Superior temporal gyrus (tissue), 1 donor: Measurements from ENCODE around the gene NKX3-2.

Source experiments
- DNase-seq: peaks from one replicate; pipeline ENCODE4 v3.0.0-alpha.2; 2016; ENCODE audit errors: extremely low spot score

The NKX3-2 gene

DNA sequence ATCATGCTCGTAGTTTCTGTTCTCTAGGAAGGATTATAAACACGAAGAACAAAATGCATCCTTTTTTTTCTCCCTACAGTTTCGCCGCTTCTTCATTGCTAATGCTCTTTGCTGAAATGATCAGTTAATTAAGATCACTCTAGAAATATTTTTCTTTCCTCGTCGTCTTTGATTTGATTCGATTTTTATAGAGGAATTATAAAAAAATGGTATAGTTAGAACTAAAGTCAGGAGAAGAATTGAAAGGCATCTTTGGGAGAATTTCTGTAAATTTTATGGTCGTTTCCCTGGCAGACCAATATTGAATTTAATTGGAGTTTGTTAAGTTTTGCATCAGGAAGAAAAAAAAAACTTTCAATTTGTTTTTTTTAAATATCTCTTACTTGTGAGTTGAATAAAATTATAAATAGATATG lies 1.1 kb upstream of the NKX3-2 start:
- no peak for DNase-seq

DNA sequence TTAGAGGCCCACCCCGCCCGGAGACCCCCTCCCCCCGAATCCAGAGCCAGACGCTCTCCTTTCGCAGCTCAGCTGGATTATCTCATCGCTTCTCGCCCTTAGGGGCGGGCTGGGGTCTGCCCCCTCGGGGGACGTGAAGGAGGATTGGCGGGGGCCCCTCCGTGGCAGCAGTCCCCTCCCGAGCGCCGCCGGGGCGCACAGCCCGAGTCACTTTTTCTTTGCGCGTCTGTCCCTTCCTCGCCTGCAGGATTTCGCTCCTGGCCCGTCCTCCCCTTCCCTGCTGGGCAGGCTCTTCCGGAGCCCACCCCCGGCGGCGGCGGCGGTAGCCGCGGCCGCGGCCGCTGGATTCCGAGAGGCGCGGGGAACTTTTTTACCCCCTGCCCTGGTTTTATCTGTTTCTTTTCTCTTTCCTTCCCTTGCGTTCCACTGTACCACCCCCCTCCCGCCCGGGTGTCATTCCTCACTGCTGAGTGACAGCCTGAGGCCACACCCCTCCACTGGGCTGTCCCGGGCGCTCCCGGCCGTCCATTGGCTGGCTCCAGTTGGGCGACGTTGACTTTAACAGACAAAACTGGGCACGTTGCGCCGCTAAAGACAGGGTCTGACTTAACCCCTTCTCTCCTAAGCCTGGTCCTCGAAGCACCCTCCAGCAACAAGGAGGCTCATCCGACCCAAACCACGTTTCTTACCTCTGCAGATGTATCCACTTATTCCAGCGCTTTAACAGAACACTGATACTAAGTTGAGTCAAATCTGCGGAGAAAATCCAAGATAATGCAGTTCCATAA lies 492 bp upstream of the NKX3-2 start:
- no peak for DNase-seq

DNA sequence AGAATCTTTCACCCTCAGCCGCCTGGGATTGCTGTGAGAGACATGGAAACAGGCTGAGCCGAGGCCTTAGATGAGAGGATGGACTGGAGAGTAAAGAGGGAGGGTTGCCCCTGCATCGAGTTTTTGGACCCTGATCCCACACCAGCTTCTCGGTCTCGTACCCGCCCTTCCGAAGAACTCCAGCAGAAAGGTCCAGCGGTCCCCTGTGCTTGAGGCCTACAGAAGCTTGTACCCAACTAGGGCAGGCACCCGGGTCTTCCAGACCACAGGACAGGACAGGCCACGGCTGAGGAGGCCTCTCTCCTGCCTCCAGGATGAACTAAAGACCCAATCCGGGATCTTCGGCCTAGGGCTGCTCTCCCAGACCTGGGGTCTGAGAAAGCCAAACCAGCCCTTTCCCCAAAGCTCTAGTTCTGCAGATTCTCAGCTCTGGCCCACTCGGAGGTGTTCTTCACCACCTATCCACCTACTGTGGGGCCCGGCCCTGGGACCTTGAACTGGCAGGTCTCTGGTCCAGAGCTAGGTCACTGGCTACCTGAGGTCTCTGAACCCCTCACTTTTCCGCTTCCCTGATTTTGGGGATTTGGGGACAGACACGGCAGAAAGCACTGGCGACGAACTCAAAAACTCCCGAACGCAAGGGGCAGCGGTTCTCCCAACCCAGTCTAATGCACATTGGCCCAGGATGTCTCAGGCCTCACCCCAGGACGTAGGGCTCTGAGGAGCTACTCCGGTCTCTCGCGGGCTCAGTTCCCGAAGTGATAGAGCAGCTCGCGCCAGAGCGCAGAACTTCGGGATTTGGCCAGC lies 1.1 kb downstream of the NKX3-2 start:
- DNase-seq, result no peak

DNA sequence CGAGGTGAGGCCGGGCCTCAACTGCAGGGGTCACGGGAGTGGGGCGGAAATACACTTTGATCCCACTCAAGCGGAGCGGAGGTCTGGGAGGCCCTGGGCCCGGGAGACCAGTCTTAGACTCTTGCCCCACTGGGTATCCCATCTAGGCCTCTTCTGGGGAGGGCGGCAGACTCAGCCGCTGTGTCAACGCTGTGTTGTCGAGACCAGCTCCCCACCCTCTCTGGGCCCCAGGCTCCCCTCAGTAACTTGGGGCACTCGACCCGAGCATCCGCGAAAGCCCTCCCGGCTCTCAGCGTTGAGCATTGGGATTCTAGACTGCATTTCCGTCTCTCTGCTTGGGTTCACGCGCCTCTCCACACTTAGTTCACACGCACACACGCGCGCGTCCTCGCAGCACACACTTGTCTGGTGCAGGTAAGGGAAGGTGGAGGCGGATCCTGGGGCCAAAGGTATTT lies 1.7 kb downstream of the NKX3-2 start:
- no peak for DNase-seq

DNA sequence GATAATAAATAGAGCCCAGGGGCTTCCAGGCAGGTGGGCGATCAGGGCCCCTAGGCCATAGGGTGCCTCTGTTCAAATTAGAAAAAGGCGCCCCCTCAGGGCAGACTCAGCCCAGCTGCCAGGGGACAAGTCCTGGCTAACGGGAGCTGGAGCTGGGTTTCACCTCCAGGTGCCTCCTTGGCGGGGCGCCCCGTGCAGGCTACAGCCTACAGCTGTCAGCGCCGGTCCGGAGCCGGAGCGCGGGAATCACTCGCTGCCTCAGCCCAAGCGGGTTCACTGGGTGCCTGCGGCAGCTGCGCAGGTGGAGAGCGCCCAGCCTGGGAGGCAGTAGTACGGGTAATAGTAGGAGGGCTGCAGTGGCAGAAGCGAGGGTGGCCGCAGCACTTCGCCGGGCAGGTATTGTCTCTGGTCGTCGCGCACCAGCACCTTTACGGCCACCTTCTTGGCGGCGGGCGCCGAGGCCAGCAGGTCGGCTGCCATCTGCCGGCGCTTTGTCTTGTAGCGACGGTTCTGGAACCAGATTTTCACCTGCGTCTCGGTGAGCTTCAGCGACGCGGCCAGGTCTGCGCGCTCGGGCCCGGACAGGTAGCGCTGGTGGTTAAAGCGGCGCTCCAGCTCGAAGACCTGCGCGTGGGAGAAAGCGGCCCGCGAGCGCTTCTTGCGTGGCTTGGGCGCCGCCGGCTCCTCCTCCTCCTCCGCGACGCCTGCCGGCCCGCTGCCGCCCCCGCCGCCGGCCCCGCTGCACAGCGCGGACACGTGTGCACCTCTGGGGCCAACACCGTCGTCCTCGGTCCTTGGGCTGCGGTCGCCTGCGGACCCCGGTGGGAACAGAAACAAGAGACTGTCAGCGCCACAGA lies 2.4 kb downstream of the NKX3-2 start:
- DNase-seq, result no peak

DNA sequence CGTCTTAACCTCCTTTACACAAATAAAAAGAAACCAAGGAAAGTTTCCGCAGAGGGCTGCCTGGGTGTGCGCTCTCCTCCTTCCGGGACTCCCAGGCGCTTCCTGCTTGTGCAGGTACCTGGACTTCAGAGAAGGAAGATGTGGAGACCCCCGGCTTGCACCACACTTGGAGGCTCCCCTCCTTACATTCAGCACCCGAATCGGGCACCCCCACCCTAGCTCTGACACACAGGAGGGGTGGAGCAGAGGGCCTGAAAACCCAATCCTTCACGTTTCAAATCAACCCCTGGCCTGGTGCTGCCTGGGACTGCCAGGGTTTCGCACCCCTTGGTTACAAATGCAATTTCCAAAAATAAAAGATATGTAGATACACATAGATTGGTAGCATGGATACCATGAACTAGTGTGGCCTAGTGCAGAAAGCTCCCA lies 3.1 kb downstream of the NKX3-2 start:
- DNase-seq, result no peak

DNA sequence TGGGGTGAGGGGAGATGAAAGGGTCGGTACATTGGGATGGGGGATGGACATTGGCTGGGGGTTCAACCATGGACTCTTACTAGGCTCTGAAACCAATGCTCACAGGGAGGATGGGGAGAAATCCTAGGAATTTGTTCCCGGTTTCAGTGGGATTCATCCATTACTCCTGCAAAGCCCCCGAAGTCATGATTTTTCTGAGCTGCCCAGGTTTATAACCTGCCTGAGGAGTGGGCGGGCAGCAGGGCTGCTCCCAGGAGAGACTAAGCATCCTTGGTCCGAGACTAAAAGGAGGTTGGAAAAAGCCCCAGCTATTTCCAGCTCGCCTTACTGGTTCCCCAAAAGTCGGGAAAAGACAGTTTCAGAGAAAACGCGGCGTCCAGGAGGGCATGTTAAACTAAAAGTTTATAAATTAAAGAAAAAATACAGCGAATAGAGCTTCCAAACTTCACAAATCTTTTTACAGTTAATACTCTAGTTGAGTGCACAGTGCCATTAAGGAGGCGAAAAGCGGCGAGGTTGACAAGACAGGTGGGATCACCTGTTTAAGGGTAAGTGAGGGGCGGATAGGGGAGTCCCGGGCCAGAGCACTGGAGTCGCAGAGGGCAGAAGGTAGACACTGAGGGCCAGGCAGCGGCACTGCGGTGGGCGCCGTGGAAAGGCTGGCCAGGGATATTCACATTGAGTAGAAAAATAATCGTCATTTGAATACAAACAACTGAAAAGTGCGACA lies 3.7 kb downstream of the NKX3-2 start:
- no peak for DNase-seq

DNA sequence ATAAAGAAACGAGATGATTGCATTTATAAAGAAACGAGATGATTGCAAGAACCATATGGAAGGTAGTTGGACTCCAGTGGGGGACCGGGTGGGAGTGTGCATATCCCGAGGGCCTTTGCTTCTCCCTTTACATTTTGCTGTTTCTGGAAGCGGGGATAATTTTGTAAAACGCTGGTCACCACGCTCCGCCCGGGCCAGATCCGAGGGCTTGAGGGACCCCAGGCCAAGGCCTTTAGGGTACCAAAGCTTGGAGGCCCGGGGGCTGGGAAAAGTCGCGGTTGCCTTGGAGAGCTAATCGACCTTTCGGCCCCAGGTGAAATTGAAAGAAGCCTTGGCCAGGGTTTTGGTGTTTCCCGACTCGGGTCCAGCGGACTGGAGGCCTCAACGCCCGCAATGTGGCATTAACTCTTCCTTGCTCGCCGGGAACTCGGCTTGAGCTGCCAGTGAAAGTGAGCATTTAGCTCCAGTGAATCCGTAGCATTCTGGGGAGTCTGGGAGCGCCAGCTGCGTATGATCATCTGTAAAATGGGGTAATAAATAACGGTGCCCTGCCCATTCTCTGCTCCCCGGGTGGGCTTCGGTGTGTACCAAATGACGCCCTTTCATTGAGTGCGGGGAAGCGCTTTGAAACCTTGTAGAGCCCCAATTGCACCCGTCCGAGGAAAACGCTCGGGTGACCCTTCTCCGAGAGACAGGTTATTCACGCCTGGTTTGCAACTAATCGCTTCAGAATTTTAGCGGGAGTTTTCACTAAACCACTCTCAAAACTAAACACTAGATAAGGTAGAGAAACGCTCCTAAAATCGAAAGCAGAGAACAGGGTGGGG lies 4.5 kb downstream of the NKX3-2 start:
- no peak for DNase-seq

DNA sequence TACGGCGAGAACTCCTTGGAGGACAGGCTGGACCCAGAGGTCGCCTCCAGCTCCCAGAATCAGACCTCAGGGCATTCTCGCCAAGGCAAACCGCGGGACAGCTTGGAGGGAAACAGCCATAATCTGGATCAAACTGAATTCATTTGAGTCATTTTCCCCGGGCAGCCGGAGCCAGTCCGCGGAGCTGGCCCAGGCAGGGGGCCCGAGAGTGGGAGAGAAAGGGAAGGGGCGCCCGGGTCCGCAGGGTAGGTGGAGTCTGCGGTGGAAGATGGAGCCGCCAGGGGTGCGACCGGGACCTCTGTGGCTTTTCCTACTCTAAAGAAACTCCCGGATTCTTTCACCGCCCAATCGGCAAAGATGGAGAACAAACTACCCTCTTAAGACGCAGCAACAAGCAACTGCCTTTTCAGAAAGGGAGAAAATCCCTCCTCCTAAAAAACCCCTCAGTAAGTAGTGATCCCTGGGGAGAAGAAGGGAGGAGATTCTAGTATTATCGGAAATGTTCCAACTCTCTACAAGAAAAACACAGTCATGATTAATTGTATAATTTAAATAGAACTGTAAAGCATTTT lies 5.2 kb downstream of the NKX3-2 start:
- no peak for DNase-seq

DNA sequence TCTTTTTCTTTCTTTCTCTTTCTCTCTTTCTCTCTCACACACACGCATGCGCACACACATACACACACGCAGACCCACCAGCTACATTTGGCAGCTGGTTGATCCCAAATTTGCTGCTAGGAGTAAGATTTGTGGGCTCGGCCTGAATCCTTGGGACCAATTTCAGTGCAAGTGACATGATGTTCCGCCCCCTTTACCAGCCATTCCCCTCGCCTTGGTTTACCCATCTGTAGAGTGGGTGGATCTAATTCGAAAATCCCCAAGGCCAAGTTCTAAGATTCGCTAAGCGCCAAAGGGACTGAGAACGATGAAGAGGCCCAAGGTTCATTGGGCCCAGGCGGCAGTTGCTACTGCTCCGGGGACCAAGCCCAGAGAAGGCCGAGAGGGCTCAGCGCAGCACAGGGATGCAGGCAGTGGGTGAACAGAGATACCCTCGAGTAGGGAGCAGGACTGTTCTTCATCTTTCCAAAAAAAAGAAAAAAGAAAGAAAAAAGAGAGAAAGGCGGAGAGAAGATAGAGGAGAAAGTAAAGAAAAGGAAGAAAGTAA lies 5.8 kb downstream of the NKX3-2 start:
- DNase-seq, result no peak

DNA sequence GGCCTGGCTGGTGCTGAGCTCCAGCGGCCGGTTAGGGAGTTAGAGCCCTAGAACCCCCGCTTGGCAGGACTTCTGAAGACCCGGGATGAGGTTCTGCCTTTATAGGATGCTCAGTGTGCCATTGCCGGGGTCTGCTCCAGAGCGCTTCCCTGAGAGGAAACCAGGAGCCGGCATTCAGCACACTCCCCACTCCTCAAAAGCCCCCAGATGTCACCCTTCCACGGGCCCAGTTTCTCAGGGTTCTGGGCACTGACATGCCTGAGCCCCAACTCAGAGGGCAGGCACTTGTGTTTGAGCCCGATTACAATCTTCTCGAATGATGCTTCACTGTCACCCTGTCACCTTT lies 6.5 kb downstream of the NKX3-2 start:
- DNase-seq, result no peak

DNA sequence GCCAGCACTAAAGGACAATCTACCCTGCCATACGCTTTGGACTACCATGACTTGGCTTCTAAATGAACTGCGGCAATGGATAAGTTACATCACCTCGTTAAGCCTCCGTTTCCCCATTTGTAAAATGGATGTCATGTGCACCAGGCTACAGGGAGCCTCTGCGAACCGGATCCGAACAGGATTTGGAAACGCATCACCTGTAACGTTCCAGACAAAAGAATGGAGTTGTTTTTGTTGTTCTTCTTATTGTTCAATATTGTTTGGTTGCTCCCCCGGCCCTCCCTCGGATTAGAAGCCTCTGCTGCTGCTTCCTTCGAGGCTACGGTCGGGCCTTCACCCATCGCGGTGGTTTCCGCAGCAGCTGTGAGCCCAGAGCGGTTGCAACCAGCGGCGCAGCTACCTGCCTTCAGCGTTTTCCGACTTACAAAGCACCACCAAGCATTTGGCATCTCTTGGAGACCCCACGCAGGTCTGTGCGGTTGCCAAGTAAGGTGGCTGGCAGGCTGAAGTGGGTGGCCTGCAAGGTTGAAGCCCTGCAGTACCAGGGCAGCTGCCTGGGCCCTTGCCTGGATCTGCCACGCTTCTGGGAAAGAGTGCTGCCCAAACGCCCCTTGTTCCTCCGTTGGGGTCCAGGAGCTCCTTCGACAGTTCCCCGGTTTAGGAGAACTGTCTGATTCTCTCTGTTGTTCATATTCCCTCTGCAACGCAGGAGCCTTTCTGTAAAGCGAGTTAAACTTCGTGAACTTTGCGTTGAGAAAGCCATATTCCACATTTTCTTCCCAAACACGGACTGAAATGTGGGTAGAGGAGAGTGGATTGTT lies 7.1 kb downstream of the NKX3-2 start:
- no peak for DNase-seq

DNA sequence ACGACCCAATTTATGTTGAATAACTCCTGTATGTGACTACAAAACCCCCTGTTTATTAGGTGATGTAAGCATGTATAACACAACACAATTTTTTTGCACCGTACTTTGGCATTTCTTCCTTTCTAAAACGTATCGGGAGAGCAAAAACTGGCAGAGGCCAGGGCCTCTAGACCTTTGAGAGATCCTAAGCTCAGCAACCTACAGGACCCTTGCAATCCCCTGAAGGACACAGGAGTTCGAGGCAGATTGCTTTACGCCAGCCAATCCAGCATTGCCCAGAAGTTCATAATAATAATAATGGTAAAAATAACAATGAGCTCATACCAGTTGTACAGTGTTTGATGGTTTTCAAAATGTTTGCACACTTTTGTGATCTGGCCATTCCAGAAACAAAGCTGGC lies 7.7 kb downstream of the NKX3-2 start:
- no peak for DNase-seq

DNA sequence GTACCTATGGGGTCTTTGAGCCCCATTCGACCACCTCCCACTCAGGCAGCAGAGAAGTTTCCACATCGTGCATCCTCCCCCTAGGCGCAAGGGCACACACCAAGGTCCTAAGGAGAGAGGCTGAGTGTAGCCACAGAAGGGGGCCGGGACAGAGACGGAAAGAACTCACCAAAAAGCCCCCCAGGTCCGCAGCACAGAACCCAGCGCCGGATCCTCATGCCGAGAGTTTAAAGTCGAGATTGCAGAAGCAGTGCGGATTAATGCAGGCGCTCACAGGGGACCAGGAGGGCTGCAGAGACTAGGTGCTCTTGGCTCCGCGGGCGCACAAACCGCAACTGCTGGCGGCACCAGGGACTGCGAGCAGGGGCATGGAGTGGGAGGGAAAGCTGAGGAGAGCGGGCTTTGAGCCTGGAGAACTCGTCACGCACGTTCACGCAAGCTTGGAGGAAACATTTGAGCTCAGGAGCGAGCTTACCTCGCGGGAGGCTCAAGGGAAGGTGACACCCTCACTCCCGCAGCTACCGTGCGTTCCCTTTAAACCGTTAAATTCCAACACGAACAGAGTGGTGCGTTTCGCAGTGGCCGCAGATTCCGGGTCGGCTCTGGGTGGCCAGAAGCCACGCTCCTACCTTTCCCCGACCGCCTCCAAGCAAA lies 8.5 kb downstream of the NKX3-2 start:
- no peak for DNase-seq

DNA sequence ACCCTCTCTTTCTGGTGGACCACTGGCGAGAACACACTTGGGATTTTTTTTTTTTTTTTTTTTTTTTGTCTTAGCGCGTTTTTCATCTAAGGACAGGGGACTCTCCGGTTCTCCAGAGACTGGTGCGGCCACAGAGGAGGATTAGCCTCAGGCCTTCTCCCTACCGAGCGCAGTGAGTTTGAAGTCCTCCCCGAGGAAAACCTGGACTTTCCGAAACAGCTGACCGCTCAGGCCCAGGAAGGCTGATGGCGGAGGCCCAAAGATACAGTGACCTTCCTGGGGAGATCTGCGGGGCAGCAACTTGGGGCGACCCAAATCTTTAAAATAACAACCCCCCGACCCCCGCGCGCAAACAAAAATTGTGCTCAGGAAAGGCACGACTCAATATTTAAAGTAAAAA lies 9.2 kb downstream of the NKX3-2 start:
- DNase-seq, result no peak

DNA sequence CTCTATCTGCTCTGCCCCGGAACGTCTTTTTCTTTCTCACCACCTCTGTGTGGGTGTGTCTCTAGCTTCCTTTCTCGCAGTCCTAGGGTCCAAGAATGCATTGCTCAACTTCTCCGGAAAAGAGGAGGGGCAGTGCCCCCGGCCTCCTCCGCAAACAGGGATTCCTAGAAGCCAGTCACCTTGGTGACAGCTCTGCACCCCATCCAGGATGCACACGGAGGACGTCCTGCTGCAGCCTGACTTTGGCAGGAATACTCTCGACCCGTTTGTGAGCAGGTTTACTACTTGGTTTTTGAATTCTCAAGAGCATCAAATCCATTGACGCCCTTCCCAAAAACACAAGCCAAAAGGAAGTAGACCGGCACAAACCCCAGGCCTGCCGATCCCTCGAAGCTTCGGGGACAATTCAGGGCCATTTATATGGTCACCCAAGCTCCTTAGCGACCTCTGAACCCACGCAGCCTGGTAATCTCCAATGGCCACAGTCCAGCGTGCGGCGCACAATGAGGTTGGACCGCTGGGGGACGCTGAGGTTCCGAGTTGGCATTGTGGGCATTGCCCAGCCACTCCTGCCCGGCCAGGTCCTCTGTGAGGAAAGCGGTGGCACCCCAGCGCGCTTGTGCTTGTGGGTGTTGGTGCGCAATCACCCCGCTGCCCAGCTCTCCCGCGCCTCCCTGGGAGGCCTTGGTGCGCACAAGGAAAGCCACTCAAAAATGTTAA lies 9.8 kb downstream of the NKX3-2 start:
- no peak for DNase-seq

DNA sequence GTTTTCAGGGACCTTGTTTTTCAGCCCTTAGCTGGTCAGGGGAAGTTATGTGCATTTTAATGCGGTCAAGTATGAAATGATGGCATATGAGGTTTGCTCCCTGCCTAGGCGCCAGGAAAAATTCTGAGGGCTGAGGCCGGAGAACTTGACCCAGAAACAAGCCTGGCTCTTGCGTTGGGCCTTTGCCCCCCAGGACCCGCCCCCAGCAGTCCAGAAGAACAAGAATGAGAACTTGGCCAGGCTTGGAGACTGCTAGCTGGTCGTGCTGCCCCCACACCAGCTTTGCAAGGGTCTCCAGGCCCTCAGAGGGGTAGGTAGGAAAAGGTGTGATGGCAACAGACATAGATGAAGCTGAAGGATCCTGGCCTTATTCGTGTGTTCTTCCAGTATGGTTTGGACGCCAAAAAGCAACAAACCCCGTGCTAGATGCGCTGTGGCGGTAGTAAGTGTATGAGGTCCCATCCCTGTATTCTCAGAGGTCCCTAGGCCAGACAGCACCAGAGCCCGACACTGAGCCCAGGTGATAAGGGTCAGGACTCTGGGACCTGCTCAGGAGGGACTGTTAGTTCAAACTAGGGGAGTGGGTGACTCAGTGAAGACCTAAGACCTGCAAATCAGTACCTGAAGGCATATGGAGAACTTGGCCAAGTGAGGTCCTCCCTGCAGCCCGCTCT lies 10.5 kb downstream of the NKX3-2 start:
- DNase-seq, result no peak
